Measurements from ENCODE around the gene PREX1.

PREX1 gene

GRCh38 chr20:48751871-48752270 lies 75.9 kb downstream of the PREX1 start:
- H3K27me3 ChIP-seq (ENCODE audit: insufficient read depth, poor library complexity, severe bottlenecking), result no peaks in the 10 kb centered on the region
- no peaks in the 10 kb centered on the region for H3K36me3 ChIP-seq (ENCODE audit: low read depth)
- ATAC-seq (ENCODE audit: low read depth) (no peak), DNase-seq (ENCODE audit: low spot score) (no peak)
- H3K4me1 ChIP-seq (ENCODE audit: insufficient read depth, poor library complexity, severe bottlenecking), result no peaks in the 10 kb centered on the region
- no peak overlapping the region for H3K4me3 ChIP-seq (ENCODE audit: severe bottlenecking)
- no peak overlapping the region for H3K27ac ChIP-seq (ENCODE audit: poor library complexity, severe bottlenecking)
- H3K9me3 ChIP-seq (ENCODE audit: severe bottlenecking), result no peaks in the 10 kb centered on the region
- no peak for TF ChIP-seq CTCF (IDR thresholded peaks at IDR 0.05; ENCODE audit: poor library complexity, severe bottlenecking)

GRCh38 chr20:48750941-48751635 lies 76.7 kb downstream of the PREX1 start:
- no peak overlapping the region for H3K4me3 ChIP-seq (ENCODE audit: severe bottlenecking)
- no peaks in the 10 kb centered on the region for H3K27me3 ChIP-seq (ENCODE audit: insufficient read depth, poor library complexity, severe bottlenecking)
- TF ChIP-seq CTCF (IDR thresholded peaks at IDR 0.05; ENCODE audit: poor library complexity, severe bottlenecking), result no peak
- no peak overlapping the region for H3K27ac ChIP-seq (ENCODE audit: poor library complexity, severe bottlenecking)
- ATAC-seq (ENCODE audit: low read depth), result peak; percentile 5; the same call in 2 of the 3 replicates
- no peaks in the 10 kb centered on the region for H3K36me3 ChIP-seq (ENCODE audit: low read depth)
- no peaks in the 10 kb centered on the region for H3K4me1 ChIP-seq (ENCODE audit: insufficient read depth, poor library complexity, severe bottlenecking)
- DNase-seq (ENCODE audit: low spot score), result no peak
- H3K9me3 ChIP-seq (ENCODE audit: severe bottlenecking), result no peaks in the 10 kb centered on the region

GRCh38 chr20:48750376-48750775 lies 77.4 kb downstream of the PREX1 start:
- H3K36me3 ChIP-seq (ENCODE audit: low read depth), result no peaks in the 10 kb centered on the region
- ATAC-seq (ENCODE audit: low read depth), result no peak
- no peaks in the 10 kb centered on the region for H3K27me3 ChIP-seq (ENCODE audit: insufficient read depth, poor library complexity, severe bottlenecking)
- H3K9me3 ChIP-seq (ENCODE audit: severe bottlenecking), result no peaks in the 10 kb centered on the region
- no peak for TF ChIP-seq CTCF (IDR thresholded peaks at IDR 0.05; ENCODE audit: poor library complexity, severe bottlenecking)
- H3K4me3 ChIP-seq (ENCODE audit: severe bottlenecking), result no peak overlapping the region
- no peak overlapping the region for H3K27ac ChIP-seq (ENCODE audit: poor library complexity, severe bottlenecking)
- no peak for DNase-seq (ENCODE audit: low spot score)
- H3K4me1 ChIP-seq (ENCODE audit: insufficient read depth, poor library complexity, severe bottlenecking), result no peaks in the 10 kb centered on the region

- H3K4me3 ChIP-seq (ENCODE audit: severe bottlenecking), result no peak overlapping the region
- no peaks in the 10 kb centered on the region for H3K9me3 ChIP-seq (ENCODE audit: severe bottlenecking)
- H3K4me1 ChIP-seq (ENCODE audit: insufficient read depth, poor library complexity, severe bottlenecking), result no peaks in the 10 kb centered on the region
- no peak overlapping the region for H3K27ac ChIP-seq (ENCODE audit: poor library complexity, severe bottlenecking)
- peak; percentile 6; the same call in 1 of the 3 replicates for ATAC-seq (ENCODE audit: low read depth)
- H3K27me3 ChIP-seq (ENCODE audit: insufficient read depth, poor library complexity, severe bottlenecking), result no peaks in the 10 kb centered on the region
- no peaks in the 10 kb centered on the region for H3K36me3 ChIP-seq (ENCODE audit: low read depth)
- no peak for DNase-seq (ENCODE audit: low spot score)
- TF ChIP-seq CTCF (IDR thresholded peaks at IDR 0.05; ENCODE audit: poor library complexity, severe bottlenecking), result no peak
Measured at GRCh38 chr20:48749437-48749836, 78.4 kb downstream of the PREX1 start.

GRCh38 chr20:48748556-48748955 lies 79.2 kb downstream of the PREX1 start:
- Histone ChIP-seq H3K27ac (ENCODE audit: poor library complexity, severe bottlenecking) (no peak overlapping the region), H3K27me3 (ENCODE audit: insufficient read depth, poor library complexity, severe bottlenecking) (no peaks in the 10 kb centered on the region), H3K4me1 (ENCODE audit: insufficient read depth, poor library complexity, severe bottlenecking) (no peaks in the 10 kb centered on the region), H3K9me3 (ENCODE audit: severe bottlenecking) (no peaks in the 10 kb centered on the region), H3K4me3 (ENCODE audit: severe bottlenecking) (no peak overlapping the region), H3K36me3 (ENCODE audit: low read depth) (no peaks in the 10 kb centered on the region)
- ATAC-seq (ENCODE audit: low read depth), result no peak
- no peak for DNase-seq (ENCODE audit: low spot score)
- TF ChIP-seq CTCF (IDR thresholded peaks at IDR 0.05; ENCODE audit: poor library complexity, severe bottlenecking), result no peak
